GM18507 (cell line): ENCODE data around the gene EPN2.
A peak's percentile ranks its signal among the peaks of the same experiment; 100 is the strongest.
"Not testable (repeated sequence)": the region's sequence is repeated elsewhere in the genome, so short reads cannot be mapped to it uniquely, and the experiment has no call there.

Source experiments
- DNase-seq: peaks from one replicate; pipeline ENCODE4 v3.0.0; 2011; ENCODE audit warnings: low read depth; ENCODE audit not compliant: insufficient read length; ENCODE audit errors: extremely low spot score
- FAIRE-seq: peaks from 2 replicates; lab custom pipeline; 2011; peaks lifted over from hg19 to GRCh38; lab: Jason Lieb, UNC

Gene EPN2

DNA sequence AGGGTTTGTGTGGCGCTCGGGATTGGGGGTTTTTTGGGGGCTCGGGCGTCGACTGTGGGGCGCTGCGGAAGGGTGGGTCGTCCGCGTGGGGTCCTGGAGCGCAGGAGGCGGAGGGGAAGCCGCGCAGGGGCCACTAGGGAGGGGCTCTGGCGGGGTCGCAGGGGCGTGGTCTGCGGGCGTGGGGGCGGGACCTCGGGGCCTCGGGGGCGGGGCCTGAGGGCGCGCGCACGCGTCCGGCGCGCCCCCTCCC lies at the start of gene EPN2:
Gene EPN2 (plus strand): TSS at position 228 of the 250 bp plus-strand sequence. CDS start 45,754 bp downstream, outside the sequence.
- DNase-seq = peak; percentile 37
- FAIRE-seq = not testable (repeated sequence)

GRCh38 chr17:19187883-19188869 lies 49.0 kb upstream of the EPN2 start:
- FAIRE-seq, DNase-seq: not testable (repeated sequence)

GRCh38 chr17:19188870-19189708 lies 48.1 kb upstream of the EPN2 start:
- not testable (repeated sequence) for DNase-seq, FAIRE-seq

DNA sequence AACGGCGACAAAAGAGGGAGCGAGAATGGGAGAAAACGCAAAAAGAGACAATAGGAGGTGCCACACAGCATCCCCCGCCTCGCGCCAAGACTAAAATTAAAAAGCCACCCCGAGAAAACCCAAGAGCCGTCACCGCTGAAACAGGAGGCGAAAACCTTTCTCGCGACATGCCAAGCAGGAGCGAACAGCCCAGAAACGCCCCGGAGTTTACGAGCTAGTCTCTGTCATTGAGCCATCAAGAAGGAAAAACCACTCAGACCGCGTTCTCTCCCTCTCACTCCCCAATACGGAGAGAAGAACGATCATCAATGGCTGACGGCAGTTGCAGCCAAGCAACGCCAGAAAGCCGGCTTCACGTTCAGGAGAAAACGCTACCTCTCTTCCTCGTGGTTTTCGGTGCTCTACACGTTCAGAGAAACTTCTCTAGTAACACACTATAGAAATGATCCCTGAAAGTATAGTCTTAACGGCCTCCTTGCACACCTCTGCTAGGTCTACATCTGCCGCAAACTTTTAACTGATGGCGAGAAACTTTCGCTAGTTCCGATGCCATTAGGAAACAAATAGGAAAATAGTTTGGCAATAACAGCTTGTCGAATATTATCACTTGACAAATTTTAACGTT lies 47.3 kb upstream of the EPN2 start:
- DNase-seq, FAIRE-seq: not testable (repeated sequence)

DNA sequence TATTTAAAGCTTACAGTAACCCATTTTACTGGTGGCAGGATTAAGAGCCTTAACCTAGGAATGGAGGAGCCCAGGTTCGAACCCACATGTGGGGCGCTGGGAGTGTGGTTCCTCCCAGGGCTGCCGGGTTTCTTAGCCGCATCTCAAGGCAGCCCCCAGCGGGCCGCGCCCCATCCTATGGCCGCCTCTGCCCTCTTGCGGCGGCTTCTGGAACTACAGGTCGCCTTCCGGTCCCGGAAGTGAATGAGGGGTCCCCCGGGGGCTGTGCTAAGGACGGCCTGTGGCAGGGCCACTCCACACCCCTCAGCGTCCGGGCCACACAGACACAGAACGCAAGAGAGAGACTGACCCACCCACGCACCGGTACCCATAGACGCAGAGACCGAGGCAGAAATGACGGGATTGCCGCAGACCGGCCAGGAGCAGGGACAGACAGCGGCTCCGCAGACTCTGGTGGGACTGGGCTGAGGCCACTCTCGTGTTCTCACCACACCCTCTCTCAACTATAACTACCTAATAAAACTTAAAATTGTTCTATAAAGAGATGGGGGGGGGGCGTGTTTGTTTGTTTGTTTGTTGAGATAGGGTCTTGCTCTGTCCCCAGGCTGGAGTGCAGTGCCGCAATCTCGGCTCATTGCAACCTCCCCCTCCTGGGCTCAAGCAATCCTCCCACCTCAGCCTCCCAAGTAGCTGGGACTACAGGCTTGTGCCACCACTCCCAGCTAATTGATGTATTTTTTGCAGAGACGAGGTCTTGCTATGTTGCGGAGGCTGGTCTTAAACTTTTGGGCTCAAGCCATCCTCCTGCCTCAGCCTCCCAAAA lies 40.6 kb upstream of the EPN2 start:
- not testable (repeated sequence) for DNase-seq, FAIRE-seq

DNA sequence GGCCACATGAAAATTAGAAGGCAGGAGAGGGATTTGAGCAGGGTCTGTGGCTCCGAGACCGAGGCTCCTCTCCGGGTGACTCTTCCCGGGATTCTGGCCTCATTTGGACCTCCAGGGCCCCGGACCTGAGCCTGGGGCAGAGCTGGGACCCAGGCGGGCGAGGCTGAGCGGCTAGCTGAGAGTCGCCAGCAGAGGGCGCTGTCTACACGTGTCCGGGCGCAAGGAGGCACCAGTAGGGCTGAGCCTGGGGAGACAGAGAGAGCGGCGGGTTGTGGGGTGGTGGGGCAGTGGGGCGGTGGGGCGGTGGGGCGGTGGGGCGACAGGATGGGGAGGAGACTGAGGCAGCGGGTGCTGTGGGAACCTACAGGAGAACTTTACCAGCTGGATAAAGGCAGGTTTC lies 34.7 kb upstream of the EPN2 start:
- peak; percentile 9 for FAIRE-seq
- not testable (repeated sequence) for DNase-seq

DNA sequence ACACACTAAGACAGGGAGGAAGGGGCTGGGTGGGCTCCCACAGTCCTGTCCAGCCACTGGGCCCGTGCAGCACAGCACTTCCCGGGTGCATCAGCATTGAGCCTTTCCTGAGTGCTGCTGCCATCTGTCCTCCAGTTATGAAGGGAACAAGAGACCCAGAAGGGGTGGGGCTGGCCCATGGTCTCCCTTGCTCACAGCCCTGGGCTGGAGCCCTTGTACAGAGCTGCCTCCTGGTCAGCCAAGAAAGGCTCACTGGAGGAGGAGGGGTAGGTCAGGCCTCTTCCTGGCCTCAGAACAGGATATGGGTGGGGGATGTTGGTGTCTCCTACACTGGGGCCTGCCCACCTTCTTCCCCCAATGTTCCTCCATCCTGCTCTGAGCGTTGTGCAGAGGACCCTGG lies 33.7 kb upstream of the EPN2 start:
- not testable (repeated sequence) for DNase-seq, FAIRE-seq

DNA sequence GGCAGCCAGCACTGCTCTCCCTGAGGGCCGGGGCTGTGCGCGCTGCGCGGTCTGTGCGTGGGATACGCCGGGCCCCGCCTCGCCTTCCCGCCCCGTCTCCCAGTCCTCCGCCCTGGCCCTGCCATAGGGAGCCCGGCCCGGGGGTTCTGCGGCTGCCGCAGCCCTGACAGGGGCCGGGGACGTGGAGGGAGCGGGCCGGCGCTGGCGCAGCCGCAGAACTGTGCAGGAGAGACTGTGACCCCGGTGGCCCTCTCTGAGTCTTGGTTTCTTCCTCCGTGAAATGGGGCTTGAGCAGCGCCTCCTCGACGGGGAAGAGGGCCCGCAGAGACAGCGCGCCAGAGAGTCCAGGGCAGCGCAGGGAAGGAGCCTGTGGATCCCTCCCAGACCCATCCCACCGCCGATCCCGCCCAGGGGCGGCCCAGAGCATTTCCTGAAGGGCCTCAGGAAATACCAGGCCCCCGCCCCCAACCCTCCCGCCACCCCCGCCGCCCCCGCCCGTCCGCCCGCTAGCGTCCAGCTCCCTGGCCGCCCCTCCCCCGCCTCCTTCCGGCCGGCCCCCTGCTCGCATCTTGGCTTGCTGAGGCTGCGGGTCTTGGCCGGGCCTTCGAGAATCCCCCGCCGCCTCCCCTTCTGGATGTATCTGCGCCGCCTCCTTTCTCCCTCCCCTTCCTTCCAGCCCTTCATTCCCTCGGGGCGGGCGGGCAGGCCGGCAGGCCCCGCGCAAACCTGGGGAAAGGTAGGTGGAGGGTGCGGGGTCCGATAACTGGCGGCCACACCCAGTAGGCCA lies 21.9 kb upstream of the EPN2 start:
- DNase-seq, FAIRE-seq: not testable (repeated sequence)

GRCh38 chr17:19216148-19216926 lies 20.8 kb upstream of the EPN2 start:
- not testable (repeated sequence) for FAIRE-seq, DNase-seq

- DNase-seq, FAIRE-seq: not testable (repeated sequence)
These were observed 18.3 kb upstream of the EPN2 start for GRCh38 chr17:19218914-19219313.

GRCh38 chr17:19219384-19219783 lies 17.8 kb upstream of the EPN2 start:
- not testable (repeated sequence) for FAIRE-seq, DNase-seq

DNA sequence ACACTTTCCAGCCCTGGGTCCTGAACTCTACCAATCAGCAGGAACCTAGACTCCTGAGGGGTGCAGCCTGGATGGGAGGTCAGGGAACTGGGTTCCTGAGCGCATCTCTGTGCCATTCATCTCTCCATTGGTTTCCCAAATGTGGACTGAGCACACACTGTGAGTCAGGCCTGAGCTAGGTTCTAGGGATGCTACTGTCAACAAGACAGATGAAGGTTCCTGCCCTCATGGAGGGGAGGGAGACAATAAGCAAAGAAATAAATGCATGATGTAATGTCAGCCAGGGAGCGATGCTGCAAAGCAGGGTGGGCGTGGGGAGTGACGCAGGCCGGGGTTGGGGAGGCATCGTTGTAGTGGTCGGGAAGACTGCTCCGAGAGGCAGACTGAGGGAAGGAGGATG lies 17.0 kb upstream of the EPN2 start:
- DNase-seq, FAIRE-seq: not testable (repeated sequence)

GRCh38 chr17:19226610-19227588 lies 10.3 kb upstream of the EPN2 start:
- not testable (repeated sequence) for FAIRE-seq, DNase-seq

DNA sequence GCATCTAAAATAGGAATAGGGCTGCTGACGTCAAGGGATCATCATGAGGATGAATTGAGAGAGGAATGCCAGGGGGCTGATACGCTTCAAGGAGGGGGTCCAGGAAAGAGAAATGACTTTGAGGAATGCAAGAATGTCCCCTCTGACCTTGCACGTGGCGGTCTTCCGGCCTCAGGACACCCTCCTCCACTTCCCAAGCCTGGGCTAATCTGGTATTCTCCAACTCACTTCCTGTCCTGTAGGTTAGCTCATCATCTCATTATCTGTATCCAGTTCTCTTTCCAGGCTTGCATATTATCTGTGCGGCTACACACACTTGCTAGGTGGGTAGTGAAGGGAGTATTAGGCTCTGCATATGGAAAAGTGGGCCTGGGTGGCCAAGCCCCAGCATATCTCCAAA lies 2.5 kb upstream of the EPN2 start:
- FAIRE-seq, DNase-seq: not testable (repeated sequence)

GRCh38 chr17:19236351-19237138 lies 621 bp upstream of the EPN2 start:
- FAIRE-seq = peak; percentile 70
- DNase-seq = not testable (repeated sequence)
